Right atrium auricular region (tissue), 2 donors: ENCODE data around the gene ADK. TPM values are rescaled to one million over a fixed set of nuclear protein-coding genes. Genes with fewer than 3 reads are reported as not detected.

ENCODE experiments used
- DNase-seq: peaks from one replicate; pipeline ENCODE4 v3.0.0-alpha.2; 2019; ENCODE audit warnings: low spot score
- H3K27ac ChIP-seq, 2 donors: fragments of 200-600 bp; sonication (generic); 1 replicate in 1 of 2; 2 replicates in 1 of 2; pipeline ENCODE4 v1.5.1; 2016 to 2019
- H3K27me3 ChIP-seq, 2 donors: fragments of 200-600 bp; sonication (generic); one replicate each; pipeline versions ENCODE4 v1.5.1 to v1.6.0; 2017 to 2019
- H3K36me3 ChIP-seq: fragments of 200-600 bp; sonication (generic); one replicate; pipeline ENCODE4 v1.5.1; 2016
- H3K4me1 ChIP-seq, 2 donors: fragments of 200-600 bp; sonication (generic); one replicate each; pipeline versions ENCODE4 v1.5.1 to v1.6.0; 2017 to 2019
- H3K4me3 ChIP-seq, 2 donors: fragments of 200-600 bp; sonication (generic); 1 replicate in 1 of 2; 2 replicates in 1 of 2; pipeline ENCODE4 v1.5.1; 2017 to 2019; ENCODE audit warnings: mild to moderate bottlenecking in 1 of 2, moderate library complexity in 1 of 2
- H3K9me3 ChIP-seq, 2 donors: fragments of 200-600 bp; sonication (generic); one replicate each; pipeline ENCODE4 v1.5.1; 2019
- CTCF ChIP-seq, 2 donors: fragments of 200-600 bp; sonication (generic); IDR thresholded peaks; one replicate each; pipeline ENCODE4 v1.5.1; 2019; ENCODE audit warnings: antibody characterized with exemption in 2 of 2
- total RNA-seq, 2 donors: library from RNA; depleted of rRNA; stranded (reverse); fragments of >200 nt; gene quantifications; one replicate each; pipeline ENCODE4 v1.1.0, GENCODE V29; 2016

ADK gene
- total RNA-seq, 2 donors from 2014 or later = 23.7 to 31.6 TPM

DNA sequence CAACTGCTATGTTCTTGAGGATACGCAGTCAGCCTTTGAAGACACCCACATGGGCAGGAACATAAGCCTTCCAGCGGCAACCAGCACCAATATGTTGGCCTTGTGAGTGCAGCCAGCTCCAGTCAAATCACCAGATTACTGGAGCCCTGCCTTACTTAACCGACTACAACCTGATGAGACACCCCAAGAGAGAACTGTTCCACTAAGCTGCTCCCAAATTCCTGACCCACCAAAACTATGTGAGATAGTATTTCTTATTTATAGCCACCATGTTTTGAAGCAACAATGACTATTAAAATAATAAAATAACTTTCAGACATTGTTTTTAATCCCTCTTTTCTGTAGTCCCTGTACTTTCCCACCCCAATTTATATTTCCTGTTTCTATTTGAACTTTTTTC, 179.6 kb downstream of the ADK start:
- H3K27me3 ChIP-seq = no peaks in the 10 kb centered on the region
- no peaks in the 10 kb centered on the region for H3K36me3 ChIP-seq
- H3K9me3 ChIP-seq = no peaks in the 10 kb centered on the region
- H3K4me1 ChIP-seq = no peaks in the 10 kb centered on the region
- H3K27ac ChIP-seq = no peak overlapping the region
- no peak for TF ChIP-seq CTCF (IDR thresholded peaks at IDR 0.05)
- no peak for DNase-seq
- no peak overlapping the region for H3K4me3 ChIP-seq

DNA sequence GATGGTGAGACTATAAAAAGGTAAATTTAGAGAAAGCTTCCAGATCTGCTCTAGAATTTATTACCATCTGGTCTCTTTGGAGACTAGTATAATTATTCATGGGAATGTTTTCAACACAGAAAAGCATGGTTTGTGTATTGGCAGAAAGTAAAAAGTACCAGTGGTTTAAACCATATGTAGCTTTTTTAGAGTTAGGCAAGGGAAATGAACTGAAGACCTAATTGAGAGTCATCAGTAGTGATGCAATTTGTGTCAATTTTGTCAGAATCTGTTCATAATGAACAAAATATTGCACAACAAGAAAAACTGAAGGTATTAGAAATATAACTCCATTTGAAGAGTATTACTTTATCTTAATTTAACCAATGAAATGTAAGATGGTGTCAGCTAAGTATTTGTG, 181.4 kb downstream of the ADK start:
- Histone ChIP-seq H3K36me3 (no peaks in the 10 kb centered on the region), H3K27me3 (no peaks in the 10 kb centered on the region), H3K27ac (no peak overlapping the region), H3K9me3 (no peaks in the 10 kb centered on the region), H3K4me3 (no peak overlapping the region), H3K4me1 (no peaks in the 10 kb centered on the region)
- TF ChIP-seq CTCF (IDR thresholded peaks at IDR 0.05) = no peak
- no peak for DNase-seq

DNA sequence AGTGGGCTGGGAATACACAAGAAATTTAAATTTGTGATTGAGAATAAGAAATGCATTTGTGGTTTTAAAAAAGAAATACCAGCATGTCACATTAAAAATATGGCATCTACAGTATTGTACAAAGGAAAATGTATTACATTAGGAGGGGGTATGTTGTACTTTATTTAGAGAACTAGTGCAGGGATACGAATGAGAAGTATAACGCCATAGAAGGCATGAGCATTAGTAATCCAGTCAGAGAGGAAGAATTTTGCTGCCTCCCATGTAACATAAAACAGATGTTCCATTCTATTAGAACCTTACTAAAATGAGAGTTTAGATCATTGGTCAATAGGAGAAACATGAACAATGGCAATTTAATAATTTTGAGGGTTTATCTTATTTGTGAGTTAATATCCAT, 182.2 kb downstream of the ADK start:
- no peak overlapping the region for H3K4me3 ChIP-seq
- no peaks in the 10 kb centered on the region for H3K36me3 ChIP-seq

DNA sequence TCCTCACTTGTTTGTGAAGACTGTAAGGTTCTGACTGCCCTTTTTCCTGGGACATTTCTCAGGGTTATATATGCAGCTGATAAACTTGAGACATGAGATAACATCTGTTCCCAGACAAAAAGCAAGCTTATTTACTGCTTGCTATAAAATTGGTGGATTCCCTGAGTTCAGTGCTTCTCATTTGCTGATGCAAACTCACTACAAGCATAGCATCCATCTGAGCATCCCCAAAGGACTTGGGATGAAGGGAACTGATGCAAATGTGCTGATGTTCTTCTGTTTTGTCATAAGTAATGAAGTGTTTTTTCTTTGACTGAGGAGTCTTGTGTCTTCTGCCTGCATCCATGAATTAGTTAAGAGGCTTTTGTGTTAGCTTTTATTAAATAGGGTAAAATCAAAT, 183.2 kb downstream of the ADK start:
- TF ChIP-seq CTCF (IDR thresholded peaks at IDR 0.05) = no peak
- no peaks in the 10 kb centered on the region for H3K4me1 ChIP-seq
- H3K27me3 ChIP-seq = no peaks in the 10 kb centered on the region
- H3K9me3 ChIP-seq = no peaks in the 10 kb centered on the region
- H3K27ac ChIP-seq = no peak overlapping the region
- DNase-seq = no peak
- no peak overlapping the region for H3K4me3 ChIP-seq
- no peaks in the 10 kb centered on the region for H3K36me3 ChIP-seq

More for the DNA sequence above, 182.2 kb downstream of the ADK start:
- TF ChIP-seq CTCF (IDR thresholded peaks at IDR 0.05) = no peak
- Histone ChIP-seq H3K27ac (no peak overlapping the region), H3K9me3 (no peaks in the 10 kb centered on the region), H3K4me1 (no peaks in the 10 kb centered on the region), H3K27me3 (no peaks in the 10 kb centered on the region)
- no peak for DNase-seq

GRCh38 chr10:74335501-74335900, 184.5 kb downstream of the ADK start:
- no peak for DNase-seq
- TF ChIP-seq CTCF (IDR thresholded peaks at IDR 0.05) = no peak

DNA sequence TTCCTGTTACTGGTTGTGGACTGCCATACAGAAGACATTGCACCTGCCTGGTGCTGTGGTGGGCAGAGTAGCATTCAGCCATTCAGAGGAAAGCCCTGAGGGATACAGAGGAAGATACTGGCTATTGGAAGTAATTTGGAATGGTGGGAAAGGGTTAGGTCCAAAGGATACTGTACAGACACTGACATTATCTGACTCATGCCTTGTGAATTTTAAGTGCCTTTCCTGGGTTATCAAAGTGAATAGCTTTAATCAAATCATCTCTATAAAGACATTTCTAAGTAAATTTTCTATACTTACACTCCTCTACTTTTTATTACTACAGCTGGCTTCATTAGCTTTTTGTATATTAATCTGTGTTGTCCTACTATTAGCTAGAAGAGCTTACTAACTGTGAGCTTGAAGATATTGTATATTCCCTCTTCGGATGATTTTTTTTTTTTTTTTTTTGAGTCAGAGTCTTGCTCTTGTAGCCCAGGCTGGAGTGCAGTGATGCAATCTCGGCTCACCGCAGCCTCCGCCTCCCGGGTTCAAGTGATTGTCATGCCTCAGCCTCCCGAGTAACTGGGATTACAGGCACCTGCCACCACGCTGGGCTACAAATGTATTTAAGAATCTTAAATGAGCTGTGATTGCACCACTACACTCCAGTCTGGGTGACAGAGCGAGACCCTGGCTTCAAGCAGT, 186.5 kb downstream of the ADK start:
- Histone ChIP-seq H3K27me3 (no peaks in the 10 kb centered on the region), H3K36me3 (no peaks in the 10 kb centered on the region), H3K27ac (no peak overlapping the region), H3K4me1 (no peaks in the 10 kb centered on the region), H3K4me3 (no peak overlapping the region), H3K9me3 (no peaks in the 10 kb centered on the region)
- DNase-seq = no peak
- no peak for TF ChIP-seq CTCF (IDR thresholded peaks at IDR 0.05)

More at GRCh38 chr10:74335501-74335900, 184.5 kb downstream of the ADK start:
- Histone ChIP-seq H3K36me3 (no peaks in the 10 kb centered on the region), H3K4me3 (no peak overlapping the region), H3K4me1 (no peaks in the 10 kb centered on the region), H3K27me3 (no peaks in the 10 kb centered on the region), H3K27ac (no peak overlapping the region), H3K9me3 (no peaks in the 10 kb centered on the region)
